HepG2 (cell line): ENCODE measurements around the gene MTCH2. TPM values are rescaled to one million over a fixed set of nuclear protein-coding genes. Genes with fewer than 3 reads are reported as not detected.
A peak's percentile ranks its signal among the peaks of the same experiment; 100 is the strongest.

Experiments used
- AKAP8 ChIP-seq: sonication (generic); formaldehyde crosslinking; IDR thresholded peaks from 2 replicates; pipeline ENCODE4 v1.5.1; 2020; ENCODE audit warnings: mild to moderate bottlenecking, missing genetic modification reagents
- BRCA1 ChIP-seq: sonication (generic); formaldehyde crosslinking; IDR thresholded peaks from 2 replicates; pipeline ENCODE4 v1.4.0; 2020; ENCODE audit warnings: missing genetic modification reagents
- CAMTA2 ChIP-seq: sonication (generic); formaldehyde crosslinking; IDR thresholded peaks from 2 replicates; pipeline ENCODE4 v1.4.0; 2020; ENCODE audit warnings: mild to moderate bottlenecking, missing genetic modification reagents, borderline replicate concordance
- FOXP1 ChIP-seq, 2 experiments: fragments of 450-650 bp in 1 of 2; IDR thresholded peaks; 2 replicates each; pipeline ENCODE4 v1.6.1; 2017 to 2018; ENCODE audit warnings: antibody characterized with exemption in 1 of 2
- GATAD2A ChIP-seq: IDR thresholded peaks from 2 replicates; pipeline ENCODE4 v1.6.1; 2016
- HNF4A ChIP-seq: sonication (generic); formaldehyde crosslinking; IDR thresholded peaks from 2 replicates; pipeline ENCODE4 v1.4.0; 2020; ENCODE audit warnings: missing genetic modification reagents
- KLF15 ChIP-seq: sonication (generic); formaldehyde crosslinking; IDR thresholded peaks from 2 replicates; pipeline ENCODE4 v1.8.1; 2023; ENCODE audit warnings: borderline replicate concordance, mild to moderate bottlenecking, inconsistent platforms, missing genetic modification reagents, mixed read lengths
- MAZ ChIP-seq, 2 experiments: sonication (generic) in 1 of 2; formaldehyde crosslinking in 1 of 2; IDR thresholded peaks; 2 replicates each; pipeline versions ENCODE4 v1.5.0 to v1.6.1; 2012 to 2020; ENCODE audit warnings: low read depth in 2 of 2, mild to moderate bottlenecking in 2 of 2, borderline replicate concordance in 1 of 2, improper control_type of control experiment in 1 of 2, low read length in 1 of 2, missing genetic modification reagents in 1 of 2, moderate library complexity in 1 of 2
- NFE2L2 ChIP-seq: fragments of 150-350 bp; IDR thresholded peaks from 2 replicates; pipeline ENCODE4 v1.6.1; 2014; ENCODE audit warnings: low read length
- PPARG ChIP-seq: conservative IDR thresholded peaks from 2 replicates; pipeline ENCODE4 v1.6.1; 2016; ENCODE audit warnings: missing biosample characterization, missing genetic modification reagents
- RNF2 ChIP-seq: fragments of 450-650 bp; conservative IDR thresholded peaks from 2 replicates; pipeline ENCODE4 v1.6.1; 2016; ENCODE audit warnings: low read depth
- RXRB ChIP-seq: IDR thresholded peaks from 2 replicates; pipeline ENCODE4 v1.6.1; 2016; ENCODE audit warnings: borderline replicate concordance, missing genetic modification reagents, missing compliant biosample characterization
- SMAD3 ChIP-seq: sonication (generic); formaldehyde crosslinking; IDR thresholded peaks from 2 replicates; pipeline ENCODE4 v1.4.0; 2020; ENCODE audit warnings: missing genetic modification reagents
- SPEN ChIP-seq: sonication (generic); formaldehyde crosslinking; IDR thresholded peaks from 2 replicates; pipeline ENCODE4 v1.5.1; 2020; ENCODE audit warnings: low read depth, mild to moderate bottlenecking, missing genetic modification reagents
- SRF ChIP-seq: IDR thresholded peaks from 2 replicates; pipeline ENCODE4 v1.6.1; 2011; ENCODE audit warnings: mild to moderate bottlenecking, low read depth, low read length, moderate library complexity
- ZNF441 ChIP-seq: sonication (generic); formaldehyde crosslinking; IDR thresholded peaks from 2 replicates; pipeline ENCODE4 v1.7.0; 2021; ENCODE audit warnings: missing genetic modification reagents, borderline replicate concordance
- ZNF558 ChIP-seq: sonication (generic); formaldehyde crosslinking; IDR thresholded peaks from 2 replicates; pipeline ENCODE4 v1.9.0; 2022; ENCODE audit warnings: mild to moderate bottlenecking, missing genetic modification reagents, borderline replicate concordance
- ZNF674 ChIP-seq: sonication (generic); formaldehyde crosslinking; IDR thresholded peaks from 2 replicates; pipeline ENCODE4 v1.5.0; 2020; ENCODE audit warnings: low read depth, mild to moderate bottlenecking, missing genetic modification reagents
- ZNF720 ChIP-seq: sonication (generic); formaldehyde crosslinking; IDR thresholded peaks from 2 replicates; pipeline ENCODE4 v1.4.0; 2020; ENCODE audit warnings: missing genetic modification reagents
- polyA plus RNA-seq, 8 experiments: library from polyadenylated mRNA; depleted of rRNA in 3 of 8; stranded (reverse) in 7 of 8; unstranded in 1 of 8; fragments of >200 nt; fragmentation: Illumina TruSeq in 4 of 8; extraction: Trizol in 4 of 8; gene quantifications; 2 replicates each; pipeline versions ENCODE4 v1.2.1 to v1.2.3, GENCODE V29; 2011 to 2016; ENCODE audit warnings: low read depth in 4 of 8, missing spikeins in 1 of 8, mixed read lengths in 1 of 8; ENCODE audit not compliant: insufficient read depth in 1 of 8
- total RNA-seq, 5 experiments: library from RNA; depleted of rRNA; stranded (reverse); fragments of >200 nt; fragmentation: Illumina TruSeq; extraction: Trizol; gene quantifications; 2 replicates each; pipeline ENCODE4 v1.2.3, GENCODE V29; 2016; ENCODE audit warnings: low read depth in 1 of 5
- TF ChIP-seq, protein P1 (sequence below): sonication (generic); formaldehyde crosslinking; IDR thresholded peaks from 2 replicates; pipeline ENCODE4 v1.8.1; 2023; ENCODE audit warnings: mild to moderate bottlenecking, missing genetic modification reagents
- TF ChIP-seq, protein P2 (sequence below): IDR thresholded peaks from 2 replicates; pipeline ENCODE4 v1.6.1; 2016; ENCODE audit warnings: missing compliant biosample characterization, missing genetic modification reagents, borderline replicate concordance
- TF ChIP-seq, protein P3 (sequence below): sonication (generic); formaldehyde crosslinking; IDR thresholded peaks from 2 replicates; pipeline ENCODE4 v1.4.0; 2020; ENCODE audit warnings: missing genetic modification reagents
- TF ChIP-seq, protein P4 (sequence below): IDR thresholded peaks from 2 replicates; pipeline ENCODE4 v1.6.1; 2018; ENCODE audit warnings: missing genetic modification reagents
- TF ChIP-seq, protein P5 (sequence below): IDR thresholded peaks from 2 replicates; pipeline ENCODE4 v1.6.1; 2012; ENCODE audit warnings: low read depth, low read length, improper control_type of control experiment

Gene MTCH2
- total and polyA plus RNA-seq, 2 of the 13 experiments (the other 11 are each of a cell fraction or from before 2014, with no cell fraction given) = 112 to 272 TPM

DNA sequence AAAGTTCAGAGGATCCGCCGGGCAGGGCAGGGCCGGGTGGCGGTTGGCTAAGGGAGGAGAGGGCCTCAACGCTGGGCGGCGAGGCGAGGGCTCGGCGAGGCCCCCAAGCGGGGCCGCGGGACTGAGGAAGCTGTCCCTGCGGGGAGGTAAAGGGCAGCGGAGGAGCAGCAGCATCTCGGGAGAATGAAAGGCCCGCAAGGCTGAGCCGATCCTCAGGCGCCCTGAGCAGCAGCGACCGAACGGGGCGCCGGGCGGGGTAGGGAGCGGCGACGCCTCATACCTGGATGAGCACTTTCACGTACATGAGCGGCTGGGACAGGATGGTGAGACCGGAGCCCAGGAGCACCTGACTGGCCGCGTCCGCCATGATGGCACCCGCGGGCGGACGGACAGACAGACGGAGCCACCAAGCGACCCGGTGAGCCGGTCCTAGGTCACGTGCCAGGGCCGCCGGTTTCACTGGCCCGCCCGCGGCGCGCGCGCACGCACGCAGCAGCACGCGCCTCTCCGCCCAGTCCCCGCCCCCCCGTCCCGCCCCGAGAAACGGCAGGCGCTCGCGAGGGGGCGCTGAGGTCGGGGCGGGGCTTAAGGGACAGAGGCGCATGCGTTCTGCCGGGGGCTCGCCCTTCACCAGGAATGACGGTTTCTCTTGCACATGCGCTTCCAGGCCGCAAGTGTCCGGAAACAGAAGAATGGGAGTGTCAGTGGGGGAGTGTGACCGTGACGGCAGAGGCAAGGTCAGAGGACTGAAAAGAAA, at the start of gene MTCH2 (continued):
- no peak; the same call in none of the 2 replicates for TF ChIP-seq RXRB (CRISPR knock-in tag)
- TF ChIP-seq RNF2 = peak; percentile 94
- TF ChIP-seq, protein P1, sequence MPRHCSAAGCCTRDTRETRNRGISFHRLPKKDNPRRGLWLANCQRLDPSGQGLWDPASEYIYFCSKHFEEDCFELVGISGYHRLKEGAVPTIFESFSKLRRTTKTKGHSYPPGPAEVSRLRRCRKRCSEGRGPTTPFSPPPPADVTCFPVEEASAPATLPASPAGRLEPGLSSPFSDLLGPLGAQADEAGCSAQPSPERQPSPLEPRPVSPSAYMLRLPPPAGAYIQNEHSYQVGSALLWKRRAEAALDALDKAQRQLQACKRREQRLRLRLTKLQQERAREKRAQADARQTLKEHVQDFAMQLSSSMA (CRISPR knock-in tag) = 0 out of 2 replicates have a peak, but pooled peaks have one; percentile 74
- peak; percentile 73 for TF ChIP-seq SPEN (CRISPR knock-in tag)
- TF ChIP-seq HNF4A = peak; percentile 64
- peak; percentile 89; the same call in 1 of the 2 replicates for TF ChIP-seq KLF15
- peak; percentile 68 for TF ChIP-seq PPARG
- TF ChIP-seq FOXP1 (IDR thresholded peaks at IDR 0.05) = no peak
- no peak for TF ChIP-seq FOXP1 (CRISPR knock-in tag; IDR thresholded peaks at IDR 0.05)
- TF ChIP-seq AKAP8 (CRISPR knock-in tag) = peak; percentile 67; the same call in 1 of the 2 replicates
- peak; percentile 64 for TF ChIP-seq MAZ (IDR thresholded peaks at IDR 0.05; ENCODE audit: borderline replicate concordance, low read depth, low read length)
- TF ChIP-seq MAZ (CRISPR knock-in tag; IDR thresholded peaks at IDR 0.05; ENCODE audit: low read depth) = peak; percentile 66; the same call in 1 of the 2 replicates
- TF ChIP-seq NFE2L2 = no peak
- TF ChIP-seq ZNF674 = peak; percentile 44; the same call in 1 of the 2 replicates
- TF ChIP-seq CAMTA2 (CRISPR knock-in tag) = peak; percentile 92; the same call in 1 of the 2 replicates
- TF ChIP-seq, protein P2, sequence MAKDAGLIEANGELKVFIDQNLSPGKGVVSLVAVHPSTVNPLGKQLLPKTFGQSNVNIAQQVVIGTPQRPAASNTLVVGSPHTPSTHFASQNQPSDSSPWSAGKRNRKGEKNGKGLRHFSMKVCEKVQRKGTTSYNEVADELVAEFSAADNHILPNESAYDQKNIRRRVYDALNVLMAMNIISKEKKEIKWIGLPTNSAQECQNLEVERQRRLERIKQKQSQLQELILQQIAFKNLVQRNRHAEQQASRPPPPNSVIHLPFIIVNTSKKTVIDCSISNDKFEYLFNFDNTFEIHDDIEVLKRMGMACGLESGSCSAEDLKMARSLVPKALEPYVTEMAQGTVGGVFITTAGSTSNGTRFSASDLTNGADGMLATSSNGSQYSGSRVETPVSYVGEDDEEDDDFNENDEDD = peak; percentile 89; the same call in 1 of the 2 replicates
- TF ChIP-seq ZNF558 = peak; percentile 62; the same call in 1 of the 2 replicates
- TF ChIP-seq, protein P3, sequence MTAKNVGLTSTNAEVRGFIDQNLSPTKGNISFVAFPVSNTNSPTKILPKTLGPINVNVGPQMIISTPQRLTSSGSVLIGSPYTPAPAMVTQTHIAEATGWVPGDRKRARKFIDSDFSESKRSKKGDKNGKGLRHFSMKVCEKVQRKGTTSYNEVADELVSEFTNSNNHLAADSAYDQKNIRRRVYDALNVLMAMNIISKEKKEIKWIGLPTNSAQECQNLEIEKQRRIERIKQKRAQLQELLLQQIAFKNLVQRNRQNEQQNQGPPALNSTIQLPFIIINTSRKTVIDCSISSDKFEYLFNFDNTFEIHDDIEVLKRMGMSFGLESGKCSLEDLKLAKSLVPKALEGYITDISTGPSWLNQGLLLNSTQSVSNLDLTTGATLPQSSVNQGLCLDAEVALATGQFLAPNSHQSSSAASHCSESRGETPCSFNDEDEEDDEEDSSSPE (CRISPR knock-in tag) = peak; percentile 86
- no peak for TF ChIP-seq SRF
- peak; percentile 72; the same call in 1 of the 2 replicates for TF ChIP-seq BRCA1
- TF ChIP-seq, protein P4, sequence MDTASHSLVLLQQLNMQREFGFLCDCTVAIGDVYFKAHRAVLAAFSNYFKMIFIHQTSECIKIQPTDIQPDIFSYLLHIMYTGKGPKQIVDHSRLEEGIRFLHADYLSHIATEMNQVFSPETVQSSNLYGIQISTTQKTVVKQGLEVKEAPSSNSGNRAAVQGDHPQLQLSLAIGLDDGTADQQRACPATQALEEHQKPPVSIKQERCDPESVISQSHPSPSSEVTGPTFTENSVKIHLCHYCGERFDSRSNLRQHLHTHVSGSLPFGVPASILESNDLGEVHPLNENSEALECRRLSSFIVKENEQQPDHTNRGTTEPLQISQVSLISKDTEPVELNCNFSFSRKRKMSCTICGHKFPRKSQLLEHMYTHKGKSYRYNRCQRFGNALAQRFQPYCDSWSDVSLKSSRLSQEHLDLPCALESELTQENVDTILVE (CRISPR knock-in tag) = peak; percentile 85
- TF ChIP-seq ZNF441 = peak; percentile 90; the same call in 1 of the 2 replicates
- no peak for TF ChIP-seq ZNF720 (CRISPR knock-in tag)
- TF ChIP-seq SMAD3 (CRISPR knock-in tag) = peak; percentile 53; the same call in 1 of the 2 replicates
- TF ChIP-seq GATAD2A (CRISPR knock-in tag) = peak; percentile 43; the same call in 1 of the 2 replicates
- TF ChIP-seq, protein P5, sequence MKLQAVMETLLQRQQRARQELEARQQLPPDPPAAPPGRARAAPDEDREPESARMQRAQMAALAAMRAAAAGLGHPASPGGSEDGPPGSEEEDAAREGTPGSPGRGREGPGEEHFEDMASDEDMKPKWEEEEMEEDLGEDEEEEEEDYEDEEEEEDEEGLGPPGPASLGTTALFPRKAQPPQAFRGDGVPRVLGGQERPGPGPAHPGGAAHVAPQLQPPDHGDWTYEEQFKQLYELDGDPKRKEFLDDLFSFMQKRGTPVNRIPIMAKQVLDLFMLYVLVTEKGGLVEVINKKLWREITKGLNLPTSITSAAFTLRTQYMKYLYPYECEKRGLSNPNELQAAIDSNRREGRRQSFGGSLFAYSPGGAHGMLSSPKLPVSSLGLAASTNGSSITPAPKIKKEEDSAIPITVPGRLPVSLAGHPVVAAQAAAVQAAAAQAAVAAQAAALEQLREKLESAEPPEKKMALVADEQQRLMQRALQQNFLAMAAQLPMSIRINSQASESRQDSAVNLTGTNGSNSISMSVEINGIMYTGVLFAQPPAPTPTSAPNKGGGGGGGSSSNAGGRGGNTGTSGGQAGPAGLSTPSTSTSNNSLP = no peak
